GM12872 (cell line): ENCODE measurements around the gene COL1A2.

ENCODE experiments used
- CTCF ChIP-seq: IDR thresholded peaks from 3 replicates; pipeline ENCODE4 v1.5.1; 2011; ENCODE audit warnings: low read depth, mild to moderate bottlenecking, low read length, moderate library complexity; ENCODE audit not compliant: insufficient read depth

The COL1A2 gene

GRCh38 chr7:94425546-94425945 is 30.9 kb downstream of the COL1A2 start:
- no peak for TF ChIP-seq CTCF

GRCh38 chr7:94426980-94427875 is 32.5 kb downstream of the COL1A2 start:
- TF ChIP-seq CTCF, result no peak

DNA sequence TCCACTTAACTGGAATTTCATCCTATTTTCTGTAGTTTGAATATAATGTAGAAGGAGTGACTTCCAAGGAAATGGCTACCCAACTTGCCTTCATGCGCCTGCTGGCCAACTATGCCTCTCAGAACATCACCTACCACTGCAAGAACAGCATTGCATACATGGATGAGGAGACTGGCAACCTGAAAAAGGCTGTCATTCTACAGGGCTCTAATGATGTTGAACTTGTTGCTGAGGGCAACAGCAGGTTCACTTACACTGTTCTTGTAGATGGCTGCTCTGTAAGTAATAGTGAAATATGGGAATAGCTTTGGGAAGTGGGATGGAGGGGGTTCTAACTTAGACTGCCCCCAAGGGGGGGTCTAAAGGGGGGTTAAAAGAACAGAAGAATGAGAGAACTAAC is 34.5 kb downstream of the COL1A2 start:
- no peak for TF ChIP-seq CTCF

DNA sequence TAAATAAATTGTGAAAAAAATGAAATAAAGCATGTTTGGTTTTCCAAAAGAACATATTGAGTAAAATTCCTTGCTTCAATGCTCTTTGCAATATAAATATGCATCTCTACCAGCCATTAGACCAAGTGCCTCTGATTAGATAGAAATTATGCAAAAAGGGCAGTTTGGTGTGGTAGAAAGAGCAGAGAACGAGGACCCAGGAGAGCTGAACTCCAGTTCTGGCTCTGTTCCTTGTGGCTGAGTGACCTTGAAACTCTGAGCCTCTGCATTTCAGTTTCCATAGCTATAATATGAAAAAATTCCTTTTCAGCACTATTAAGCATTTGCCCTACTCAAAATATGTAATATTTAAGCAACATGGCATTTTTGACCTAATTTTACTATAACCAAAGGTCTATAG is 36.5 kb downstream of the COL1A2 start:
- no peak for TF ChIP-seq CTCF

DNA sequence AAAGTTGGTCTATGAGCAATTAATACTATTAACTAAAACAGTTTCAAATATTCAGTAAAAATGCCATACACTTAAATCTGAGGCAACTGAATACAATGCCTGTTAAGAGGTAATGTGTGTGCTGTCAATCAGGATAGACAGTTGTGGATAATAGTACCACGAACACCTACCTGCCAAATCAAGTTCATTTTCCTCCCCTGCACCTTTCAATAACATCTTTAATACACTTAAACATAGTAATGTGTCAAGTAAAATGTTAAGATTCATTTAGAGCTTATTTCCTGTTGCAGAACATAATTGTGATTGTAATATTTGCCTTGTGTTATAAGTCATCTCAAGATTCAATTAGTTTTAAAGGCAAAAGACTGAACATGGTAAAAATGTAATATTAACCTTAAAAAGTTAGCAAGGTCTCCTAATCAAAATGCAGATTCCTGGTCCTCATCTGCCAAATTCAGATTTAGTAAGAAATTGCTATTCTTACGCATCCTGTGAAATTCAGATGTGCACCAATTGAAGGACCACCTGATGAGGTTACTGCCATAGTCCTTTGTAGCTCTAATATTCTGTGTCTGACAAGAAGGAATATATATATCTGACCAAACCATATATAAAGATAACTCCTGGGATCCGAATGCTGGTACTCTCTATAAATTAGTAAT is 37.1 kb downstream of the COL1A2 start:
- no peak for TF ChIP-seq CTCF

DNA sequence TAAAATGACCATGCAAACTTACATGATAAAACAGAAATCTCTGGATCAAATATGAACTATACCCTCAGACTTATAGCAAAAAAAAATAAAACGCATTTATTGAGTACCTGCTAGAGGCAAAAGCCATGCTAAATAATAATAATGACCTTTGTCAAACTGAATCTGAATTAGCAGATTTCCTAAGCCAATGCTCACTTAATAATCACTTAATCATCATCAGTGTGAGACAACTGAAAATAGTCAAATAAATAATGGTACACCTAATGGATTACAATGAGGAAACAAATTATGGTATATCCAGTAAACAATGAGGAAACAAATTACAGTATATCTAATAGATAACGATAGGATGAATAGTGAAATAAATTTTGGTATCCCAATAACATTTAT is 37.6 kb downstream of the COL1A2 start:
- no peak for TF ChIP-seq CTCF

DNA sequence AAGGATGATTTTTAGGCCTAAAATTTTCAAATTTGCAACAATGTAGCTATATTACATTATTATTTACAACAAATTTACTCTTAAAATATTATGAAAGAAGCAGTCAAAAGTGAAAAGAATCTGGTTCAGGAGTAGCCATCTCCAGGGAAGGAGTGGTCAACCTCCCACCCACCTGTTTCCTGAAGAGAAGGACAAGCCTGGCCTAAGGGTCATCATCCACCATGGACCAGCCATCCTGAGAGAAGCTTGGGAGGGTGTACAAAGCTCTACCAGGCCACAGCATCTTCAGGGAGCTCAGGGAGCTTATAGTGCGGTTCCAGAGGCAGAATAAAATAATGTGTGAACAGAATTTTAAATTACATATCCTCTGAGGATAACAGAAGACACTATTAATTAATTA is 38.1 kb downstream of the COL1A2 start:
- no peak for TF ChIP-seq CTCF
